BLaER1 (cell line): ENCODE results near the gene TMEM209.
"Not testable (repeated sequence)": the region's sequence is repeated elsewhere in the genome, so short reads cannot be mapped to it uniquely, and the experiment has no call there.

Experiments used
- H3K27ac ChIP-seq: shearing (Covaris generic); formaldehyde crosslinking; 2 replicates; pipeline ENCODE4 v1.8.1; 2022
- H3K27me3 ChIP-seq: shearing (Covaris generic); formaldehyde crosslinking; 2 replicates; pipeline ENCODE4 v1.8.1; 2022
- H3K36me3 ChIP-seq: shearing (Covaris generic); formaldehyde crosslinking; 2 replicates; pipeline ENCODE4 v1.8.1; 2022
- H3K4me1 ChIP-seq: shearing (Covaris generic); formaldehyde crosslinking; 2 replicates; pipeline ENCODE4 v1.8.1; 2022
- H3K4me2 ChIP-seq: shearing (Covaris generic); formaldehyde crosslinking; 2 replicates; pipeline ENCODE4 v1.8.1; 2022
- H3K4me3 ChIP-seq: shearing (Covaris generic); formaldehyde crosslinking; 2 replicates; pipeline ENCODE4 v1.8.1; 2022
- H3K9ac ChIP-seq: shearing (Covaris generic); formaldehyde crosslinking; 2 replicates; pipeline ENCODE4 v1.8.1; 2022
- H3K9me3 ChIP-seq: shearing (Covaris generic); formaldehyde crosslinking; 2 replicates; pipeline ENCODE4 v1.8.1; 2022
- H4K20me1 ChIP-seq: shearing (Covaris generic); formaldehyde crosslinking; 2 replicates; pipeline ENCODE4 v1.8.1; 2022
- Cebpa-rat ChIP-seq: shearing (Covaris generic); IDR thresholded peaks from 2 replicates; pipeline ENCODE4 v1.8.1; 2022

The TMEM209 gene

DNA sequence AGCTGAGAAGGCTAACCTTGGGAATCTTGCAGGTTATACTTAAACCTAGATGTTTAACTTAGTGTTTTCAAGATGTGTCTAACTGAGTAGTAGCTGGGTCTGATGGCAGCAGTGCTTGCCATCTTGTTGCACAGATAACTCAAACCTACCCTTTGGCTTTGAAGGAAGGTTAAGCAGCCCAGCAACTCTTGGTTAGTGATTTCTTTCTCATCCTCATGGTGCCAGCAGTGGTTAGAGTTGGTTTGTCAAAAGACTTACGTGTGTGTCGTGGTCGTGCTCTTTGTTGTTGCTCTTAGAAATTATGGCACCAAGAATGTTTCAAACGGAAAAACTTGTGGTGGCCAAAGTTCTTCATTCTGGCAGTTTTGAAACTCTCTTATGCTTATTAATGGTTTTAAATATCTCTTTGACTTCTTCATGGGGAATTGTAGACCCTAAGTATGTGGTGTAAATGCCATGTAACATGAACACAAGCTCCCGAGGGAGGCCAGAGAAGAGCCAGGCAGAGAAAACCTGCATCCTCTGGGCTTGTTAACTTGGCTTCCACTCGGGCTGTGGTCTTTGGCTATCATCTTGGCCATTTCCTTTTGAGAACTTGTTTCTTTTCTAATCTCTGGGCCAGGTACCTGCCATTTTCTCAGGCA lies 73.9 kb downstream of the TMEM209 start:
- TF ChIP-seq Cebpa-rat: no peak
- Histone ChIP-seq H3K4me2 (no peak overlapping the region), H3K9ac (no peak overlapping the region), H3K27ac (no peak overlapping the region), H3K4me3 (no peak overlapping the region), H3K27me3 (no peaks in the 10 kb centered on the region), H3K4me1 (peaks cover 12% of the 10 kb centered on the region; the same call in 1 of the 2 replicates), H3K36me3 (peaks cover 96% of the 10 kb centered on the region), H3K9me3 (no peaks in the 10 kb centered on the region), H4K20me1 (peaks cover 13% of the 10 kb centered on the region; the same call in 1 of the 2 replicates)

DNA sequence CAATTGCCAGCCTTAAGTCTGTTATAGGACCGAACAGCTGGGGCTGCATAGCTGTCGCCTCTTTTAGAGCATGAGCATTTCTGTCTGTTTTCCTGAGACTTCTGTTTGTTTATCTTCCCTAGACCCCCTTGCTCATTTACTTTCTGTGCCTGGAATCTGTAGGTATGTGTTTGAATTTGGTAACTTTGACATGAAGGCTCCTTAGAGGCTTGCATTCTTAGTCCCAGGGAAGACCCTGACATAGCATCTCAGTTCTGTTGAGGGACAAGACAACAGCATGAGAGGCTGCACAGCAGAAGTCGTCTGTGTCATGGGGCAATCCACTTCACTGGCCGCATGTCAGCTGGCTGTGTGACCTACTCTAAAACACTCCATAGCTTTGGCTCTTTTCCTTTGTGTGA lies 76.2 kb downstream of the TMEM209 start:
- Histone ChIP-seq H4K20me1 (peaks cover 13% of the 10 kb centered on the region; the same call in 1 of the 2 replicates), H3K4me1 (peaks cover 12% of the 10 kb centered on the region; the same call in 1 of the 2 replicates), H3K27ac (no peak overlapping the region), H3K9ac (no peak overlapping the region), H3K36me3 (peaks cover 96% of the 10 kb centered on the region), H3K4me2 (no peak overlapping the region), H3K9me3 (no peaks in the 10 kb centered on the region), H3K4me3 (no peak overlapping the region), H3K27me3 (no peaks in the 10 kb centered on the region)
- TF ChIP-seq Cebpa-rat: no peak

DNA sequence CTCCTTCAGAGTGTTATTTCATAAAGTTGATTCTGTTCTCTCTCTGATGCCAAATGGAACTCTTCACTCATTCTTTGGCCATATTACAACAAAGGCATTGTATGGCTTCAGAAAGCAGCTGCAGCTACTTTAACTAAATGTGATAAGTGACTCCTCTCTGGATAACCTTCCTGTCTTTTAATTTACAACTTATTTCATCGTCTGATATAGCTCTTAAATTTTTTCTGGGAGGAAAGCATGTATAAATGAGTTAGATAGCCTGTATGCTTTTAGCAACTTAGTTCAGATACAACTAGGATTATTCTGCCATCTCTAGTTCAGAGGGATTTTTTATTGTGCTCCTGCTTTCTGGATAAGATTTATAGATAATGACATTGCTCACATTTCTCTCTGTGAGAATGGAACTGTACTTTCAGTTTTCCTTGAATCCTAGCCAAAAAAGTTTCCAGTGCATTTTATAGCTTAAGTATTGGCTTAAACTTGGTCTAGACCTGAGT lies 77.3 kb downstream of the TMEM209 start:
- no peaks in the 10 kb centered on the region for H3K27me3 ChIP-seq
- no peak overlapping the region for H3K9ac ChIP-seq
- H3K9me3 ChIP-seq: no peaks in the 10 kb centered on the region
- no peak for TF ChIP-seq Cebpa-rat
- H4K20me1 ChIP-seq: peaks cover 13% of the 10 kb centered on the region; the same call in 1 of the 2 replicates
- no peak overlapping the region for H3K4me3 ChIP-seq
- no peak overlapping the region for H3K27ac ChIP-seq
- H3K4me1 ChIP-seq: peaks cover 12% of the 10 kb centered on the region; the same call in 1 of the 2 replicates
- H3K36me3 ChIP-seq: peaks cover 93% of the 10 kb centered on the region
- no peak overlapping the region for H3K4me2 ChIP-seq

DNA sequence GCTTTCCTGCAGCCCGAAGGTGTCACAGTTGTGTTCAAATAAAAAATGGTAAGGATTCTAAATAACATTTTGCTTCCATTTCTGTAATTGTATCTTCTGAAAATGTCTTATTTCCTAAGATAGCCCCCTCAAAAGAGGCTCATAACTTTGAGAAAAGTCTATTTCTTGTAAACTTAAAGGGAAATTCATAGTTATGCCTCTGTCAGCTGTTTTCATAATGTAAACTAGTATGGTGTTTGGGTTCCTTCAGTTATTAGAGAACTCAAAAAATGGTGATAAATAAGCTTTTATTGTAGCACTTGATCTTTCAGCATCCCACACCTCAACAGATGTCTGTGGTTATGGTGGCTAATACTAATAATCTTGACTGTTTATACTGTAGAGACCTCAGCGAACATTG lies 77.8 kb downstream of the TMEM209 start:
- H3K36me3 ChIP-seq: peaks cover 93% of the 10 kb centered on the region

DNA sequence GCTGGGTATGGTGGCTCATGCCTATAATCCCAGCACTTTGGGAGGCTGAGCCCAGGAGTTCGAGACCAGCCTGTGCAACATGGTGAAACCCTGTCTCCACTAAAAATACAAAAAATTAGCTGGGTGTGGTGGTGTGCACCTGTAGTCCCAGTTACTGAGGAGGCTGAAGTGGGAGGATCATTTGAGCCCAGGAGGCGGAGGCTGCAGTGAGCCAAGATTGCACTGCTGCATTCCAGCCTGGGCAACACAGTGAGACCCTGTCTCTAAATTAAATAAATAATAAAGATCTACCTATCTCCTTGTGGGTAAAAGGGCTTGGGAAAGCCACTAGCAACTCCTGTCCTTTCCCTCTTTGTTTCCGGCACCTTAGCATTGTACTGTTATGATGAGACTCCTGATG lies 78.4 kb downstream of the TMEM209 start:
- not testable (repeated sequence) for H3K4me3 ChIP-seq, H4K20me1 ChIP-seq, H3K27ac ChIP-seq, H3K9ac ChIP-seq, H3K4me2 ChIP-seq, H3K27me3 ChIP-seq, H3K9me3 ChIP-seq
- Histone ChIP-seq H3K4me1 (peaks cover 12% of the 10 kb centered on the region; the same call in 1 of the 2 replicates), H3K36me3 (peaks cover 93% of the 10 kb centered on the region)

More for the DNA sequence above, 77.8 kb downstream of the TMEM209 start:
- Histone ChIP-seq H3K9me3 (no peaks in the 10 kb centered on the region), H3K27ac (no peak overlapping the region), H3K9ac (no peak overlapping the region), H3K4me2 (no peak overlapping the region), H4K20me1 (peaks cover 10% of the 10 kb centered on the region; the same call in 1 of the 2 replicates), H3K4me3 (no peak overlapping the region), H3K27me3 (no peaks in the 10 kb centered on the region), H3K4me1 (peaks cover 12% of the 10 kb centered on the region; the same call in 1 of the 2 replicates)
- TF ChIP-seq Cebpa-rat: no peak

DNA sequence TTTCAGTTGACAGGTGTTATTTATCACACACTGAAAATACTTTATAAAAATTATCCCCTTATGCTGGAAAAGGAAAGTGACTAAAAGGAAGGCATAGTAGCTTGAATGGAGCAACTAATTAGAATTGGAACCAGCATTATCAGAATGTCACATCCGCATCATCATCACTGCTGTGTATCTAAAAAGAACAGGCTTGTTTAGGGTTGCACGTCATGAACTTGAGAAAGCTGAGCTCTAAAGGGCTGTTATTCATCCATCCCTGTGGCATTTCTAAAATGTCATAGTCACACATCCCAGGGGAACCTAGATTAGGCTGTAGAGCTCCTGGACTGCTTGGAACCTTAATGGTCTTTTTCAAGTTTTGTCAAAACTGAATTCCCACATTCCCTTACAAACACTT lies 80.5 kb downstream of the TMEM209 start:
- Histone ChIP-seq H3K36me3 (peaks cover 93% of the 10 kb centered on the region), H3K27ac (no peak overlapping the region), H3K9me3 (no peaks in the 10 kb centered on the region), H3K27me3 (no peaks in the 10 kb centered on the region), H3K9ac (no peak overlapping the region), H4K20me1 (no peaks in the 10 kb centered on the region), H3K4me2 (no peak overlapping the region), H3K4me3 (no peak overlapping the region), H3K4me1 (no peaks in the 10 kb centered on the region)
- TF ChIP-seq Cebpa-rat: no peak

DNA sequence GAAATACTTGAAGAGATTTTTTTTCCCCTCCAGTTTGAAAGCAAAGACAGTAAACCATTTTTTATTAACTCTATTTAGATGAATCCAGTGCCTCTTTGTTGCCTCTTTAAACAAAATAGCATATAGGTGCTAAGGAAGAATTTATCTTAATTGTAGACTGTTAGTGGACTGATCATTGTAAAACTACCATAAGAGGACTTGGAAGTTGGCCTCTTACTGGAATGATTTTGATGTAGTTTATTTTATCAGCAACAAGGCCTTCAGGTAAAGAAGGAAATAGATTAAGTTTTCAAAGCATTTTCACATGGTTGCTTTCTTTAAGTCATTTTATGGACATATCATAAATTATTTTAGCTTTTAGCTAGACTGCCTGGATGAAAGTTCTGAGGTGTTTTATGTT lies 81.7 kb downstream of the TMEM209 start:
- no peak overlapping the region for H3K4me2 ChIP-seq
- 0 out of 2 replicates have a peak, but pooled peaks cover 5% of the 10 kb centered on the region for H4K20me1 ChIP-seq
- no peak overlapping the region for H3K4me3 ChIP-seq
- H3K27ac ChIP-seq: no peak overlapping the region
- peaks cover 84% of the 10 kb centered on the region for H3K36me3 ChIP-seq
- H3K9me3 ChIP-seq: no peaks in the 10 kb centered on the region
- H3K4me1 ChIP-seq: no peaks in the 10 kb centered on the region
- no peak overlapping the region for H3K9ac ChIP-seq
- no peaks in the 10 kb centered on the region for H3K27me3 ChIP-seq
- no peak for TF ChIP-seq Cebpa-rat

DNA sequence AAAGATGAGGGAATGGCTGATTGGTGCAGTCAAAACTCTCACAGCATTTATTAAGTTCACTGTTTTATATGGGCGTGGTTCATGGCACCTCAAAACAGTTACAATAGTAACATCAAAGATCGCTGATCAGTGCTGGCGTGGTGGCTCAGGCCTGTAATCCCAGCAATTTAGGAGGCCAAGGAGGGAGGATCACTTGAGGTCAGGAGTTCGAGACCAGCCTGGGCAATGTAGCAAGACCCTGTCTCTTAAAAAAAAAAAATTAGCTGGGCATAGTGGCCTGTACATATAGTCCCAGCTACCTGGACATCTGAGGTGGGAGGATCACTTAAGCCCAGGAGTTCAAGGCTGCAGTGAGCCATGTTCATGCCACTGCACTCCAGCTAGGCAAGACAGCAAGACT lies 86.4 kb downstream of the TMEM209 start:
- TF ChIP-seq Cebpa-rat: no peak

DNA sequence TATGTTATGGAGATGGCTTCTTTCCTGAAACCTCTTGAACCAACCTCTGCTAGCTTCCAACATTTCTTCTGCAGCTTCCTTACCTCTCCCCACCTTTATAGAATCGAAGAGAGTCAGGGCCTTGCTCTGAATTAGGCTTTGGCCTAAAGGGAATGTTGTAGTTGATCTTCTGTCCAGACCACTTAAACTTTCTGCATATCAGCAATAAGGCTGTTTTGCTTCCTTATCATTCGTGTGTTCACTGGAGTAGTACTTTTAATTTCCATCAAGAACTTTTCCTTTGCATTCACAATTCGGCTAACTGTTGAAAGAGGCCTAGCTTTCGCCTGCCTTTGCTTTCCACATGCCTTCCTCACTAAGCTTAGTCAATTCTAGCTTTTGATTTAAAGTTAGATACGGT lies 86.9 kb downstream of the TMEM209 start:
- no peak for TF ChIP-seq Cebpa-rat
- Histone ChIP-seq H3K27ac (no peak overlapping the region), H3K4me1 (no peaks in the 10 kb centered on the region), H3K27me3 (no peaks in the 10 kb centered on the region), H3K9me3 (no peaks in the 10 kb centered on the region), H3K4me3 (no peak overlapping the region), H3K4me2 (no peak overlapping the region), H4K20me1 (peaks cover 22% of the 10 kb centered on the region; the same call in 1 of the 2 replicates), H3K36me3 (peaks cover 37% of the 10 kb centered on the region), H3K9ac (no peak overlapping the region)

More for the DNA sequence above, 86.4 kb downstream of the TMEM209 start:
- H3K4me1 ChIP-seq: no peaks in the 10 kb centered on the region
- 0 out of 2 replicates have a peak, but pooled peaks cover 17% of the 10 kb centered on the region for H4K20me1 ChIP-seq
- H3K4me2 ChIP-seq: no peak overlapping the region
- no peaks in the 10 kb centered on the region for H3K9me3 ChIP-seq
- H3K27ac ChIP-seq: no peak overlapping the region
- peaks cover 42% of the 10 kb centered on the region for H3K36me3 ChIP-seq
- H3K9ac ChIP-seq: no peak overlapping the region
- H3K4me3 ChIP-seq: no peak overlapping the region
- no peaks in the 10 kb centered on the region for H3K27me3 ChIP-seq

DNA sequence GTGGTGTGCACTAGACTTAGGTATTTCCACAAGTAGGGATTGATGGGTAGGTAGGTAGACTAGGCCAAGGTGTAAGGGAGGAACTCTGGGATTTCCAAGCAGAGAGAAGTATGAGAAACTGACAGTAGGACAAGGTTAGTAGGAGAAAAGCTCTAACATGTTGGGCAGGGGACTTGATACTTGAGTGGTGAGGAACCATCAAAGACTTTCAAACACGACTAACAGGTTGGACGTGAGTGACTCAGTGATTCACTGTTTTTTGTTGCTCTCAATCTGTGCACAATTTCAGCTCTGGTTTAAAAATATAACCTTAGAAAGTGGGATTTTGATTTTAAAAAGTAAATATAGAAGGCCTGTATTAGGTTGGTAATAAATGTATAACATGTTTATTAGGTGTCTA lies 90.4 kb downstream of the TMEM209 start:
- peaks cover 24% of the 10 kb centered on the region; the same call in 1 of the 2 replicates for H4K20me1 ChIP-seq
- H3K36me3 ChIP-seq: peaks cover 2% of the 10 kb centered on the region
- no peak for TF ChIP-seq Cebpa-rat
- H3K27me3 ChIP-seq: no peaks in the 10 kb centered on the region
- no peak overlapping the region for H3K4me3 ChIP-seq
- 0 out of 2 replicates have a peak, but pooled peaks cover 1% of the 10 kb centered on the region for H3K9me3 ChIP-seq
- H3K9ac ChIP-seq: no peak overlapping the region
- H3K4me2 ChIP-seq: no peak overlapping the region
- no peak overlapping the region for H3K27ac ChIP-seq
- H3K4me1 ChIP-seq: no peaks in the 10 kb centered on the region
